ENCODE measurements around the gene SBK1. TPM values are rescaled to one million over a fixed set of nuclear protein-coding genes. Genes with fewer than 3 reads are reported as not detected.

Gene SBK1
- total and polyA plus RNA-seq, 10 of the 15 experiments (the other 5 are each of a cell fraction or from before 2014, with no cell fraction given): 0.04 to 0.26 (median 0.06) TPM; not detected in 4

GRCh38 chr16:28324887-28325279, 32.6 kb downstream of the SBK1 start (continued):
- TF ChIP-seq, protein P1, sequence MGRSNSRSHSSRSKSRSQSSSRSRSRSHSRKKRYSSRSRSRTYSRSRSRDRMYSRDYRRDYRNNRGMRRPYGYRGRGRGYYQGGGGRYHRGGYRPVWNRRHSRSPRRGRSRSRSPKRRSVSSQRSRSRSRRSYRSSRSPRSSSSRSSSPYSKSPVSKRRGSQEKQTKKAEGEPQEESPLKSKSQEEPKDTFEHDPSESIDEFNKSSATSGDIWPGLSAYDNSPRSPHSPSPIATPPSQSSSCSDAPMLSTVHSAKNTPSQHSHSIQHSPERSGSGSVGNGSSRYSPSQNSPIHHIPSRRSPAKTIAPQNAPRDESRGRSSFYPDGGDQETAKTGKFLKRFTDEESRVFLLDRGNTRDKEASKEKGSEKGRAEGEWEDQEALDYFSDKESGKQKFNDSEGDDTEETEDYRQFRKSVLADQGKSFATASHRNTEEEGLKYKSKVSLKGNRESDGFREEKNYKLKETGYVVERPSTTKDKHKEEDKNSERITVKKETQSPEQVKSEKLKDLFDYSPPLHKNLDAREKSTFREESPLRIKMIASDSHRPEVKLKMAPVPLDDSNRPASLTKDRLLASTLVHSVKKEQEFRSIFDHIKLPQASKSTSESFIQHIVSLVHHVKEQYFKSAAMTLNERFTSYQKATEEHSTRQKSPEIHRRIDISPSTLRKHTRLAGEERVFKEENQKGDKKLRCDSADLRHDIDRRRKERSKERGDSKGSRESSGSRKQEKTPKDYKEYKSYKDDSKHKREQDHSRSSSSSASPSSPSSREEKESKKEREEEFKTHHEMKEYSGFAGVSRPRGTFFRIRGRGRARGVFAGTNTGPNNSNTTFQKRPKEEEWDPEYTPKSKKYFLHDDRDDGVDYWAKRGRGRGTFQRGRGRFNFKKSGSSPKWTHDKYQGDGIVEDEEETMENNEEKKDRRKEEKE (IDR thresholded peaks at IDR 0.05): no peak
- TF ChIP-seq POLR2AphosphoS5 (IDR thresholded peaks at IDR 0.05; ENCODE audit: low read length) (no peak), MYB (IDR thresholded peaks at IDR 0.05; ENCODE audit: borderline replicate concordance, low read depth, low read length) (no peak), ZBED1 (IDR thresholded peaks at IDR 0.05; ENCODE audit: borderline replicate concordance) (no peak), GATAD2B (conservative IDR thresholded peaks at IDR 0.05; ENCODE audit: low read depth) (no peak)

GRCh38 chr16:28326881-28327610, 34.7 kb downstream of the SBK1 start:
- WGBS (ENCODE audit: insufficient coverage, insufficient replicate concordance, low lambda C conversion rate, missing lambda C conversion rate): 31% methylated on average over 12 of the region's 12 CpGs
- ChIA-PET RAD21 (ENCODE audit: unreplicated experiment) (no interaction called here), CTCF (interaction anchor here (0.8 to 2.2 kb wide), 3 partner anchors 64 to 283 kb away, joined by 3 to 5 read pairs (median 3); partner anchors contain the start of gene SULT1A1), SMC1A (ENCODE audit: uncharacterized antibody, unreplicated experiment) (no interaction called here), POLR2A (no interaction called here)
- in situ Hi-C loops (cut with MboI) (no loop called here), intact Hi-C loops (cut with micrococcal nuclease; ENCODE audit: unreplicated experiment) (no loop called here)
- BruUV-seq (replicated peaks): no TSS peak
- no peak overlapping the region for H3K4me3 ChIP-seq
- H3K27ac ChIP-seq (ENCODE audit: control insufficient read depth, insufficient read depth): no peak overlapping the region
- TF ChIP-seq SMC3 (IDR thresholded peaks at IDR 0.05; ENCODE audit: borderline replicate concordance, low read length) (peak; percentile 85), BMI1 (IDR thresholded peaks at IDR 0.05; ENCODE audit: borderline replicate concordance) (no peak), IRF4 (IDR thresholded peaks at IDR 0.05; ENCODE audit: low read depth, low read length) (0 out of 2 replicates have a peak, but pooled peaks have one; percentile 29), ZNF274 (IDR thresholded peaks at IDR 0.05; ENCODE audit: insufficient read depth, insufficient read length) (no peak), YY1 (IDR thresholded peaks at IDR 0.05; ENCODE audit: low read depth, low read length) (peak; percentile 94), RUNX3 (IDR thresholded peaks at IDR 0.05; ENCODE audit: low read length) (peak; percentile 74), RAD21 (IDR thresholded peaks at IDR 0.05; ENCODE audit: insufficient read depth, low read depth, low read length) (peak; percentile 56)
- TF ChIP-seq, protein P2, sequence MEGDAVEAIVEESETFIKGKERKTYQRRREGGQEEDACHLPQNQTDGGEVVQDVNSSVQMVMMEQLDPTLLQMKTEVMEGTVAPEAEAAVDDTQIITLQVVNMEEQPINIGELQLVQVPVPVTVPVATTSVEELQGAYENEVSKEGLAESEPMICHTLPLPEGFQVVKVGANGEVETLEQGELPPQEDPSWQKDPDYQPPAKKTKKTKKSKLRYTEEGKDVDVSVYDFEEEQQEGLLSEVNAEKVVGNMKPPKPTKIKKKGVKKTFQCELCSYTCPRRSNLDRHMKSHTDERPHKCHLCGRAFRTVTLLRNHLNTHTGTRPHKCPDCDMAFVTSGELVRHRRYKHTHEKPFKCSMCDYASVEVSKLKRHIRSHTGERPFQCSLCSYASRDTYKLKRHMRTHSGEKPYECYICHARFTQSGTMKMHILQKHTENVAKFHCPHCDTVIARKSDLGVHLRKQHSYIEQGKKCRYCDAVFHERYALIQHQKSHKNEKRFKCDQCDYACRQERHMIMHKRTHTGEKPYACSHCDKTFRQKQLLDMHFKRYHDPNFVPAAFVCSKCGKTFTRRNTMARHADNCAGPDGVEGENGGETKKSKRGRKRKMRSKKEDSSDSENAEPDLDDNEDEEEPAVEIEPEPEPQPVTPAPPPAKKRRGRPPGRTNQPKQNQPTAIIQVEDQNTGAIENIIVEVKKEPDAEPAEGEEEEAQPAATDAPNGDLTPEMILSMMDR (IDR thresholded peaks at IDR 0.05 in 2 of 3, conservative IDR thresholded peaks at IDR 0.05 in 1 of 3; ENCODE audit: control insufficient read depth in 2 of 3, extremely low read depth in 1 of 3, insufficient read depth in 1 of 3, low read depth in 3 of 3, low read length in 3 of 3): peak; percentile 79 to 94 (median 85)
- no peaks in the 10 kb centered on the region for H3K79me2 ChIP-seq (ENCODE audit: control insufficient read depth, insufficient read depth, low read length)
- no peak overlapping the region for H3K4me2 ChIP-seq (ENCODE audit: control insufficient read depth, insufficient read depth)
- H3K36me3 ChIP-seq (ENCODE audit: control insufficient read depth in 2 of 2, insufficient read depth in 2 of 2, low read length in 1 of 2): no peaks in the 10 kb centered on the region
- DNase-seq (ENCODE audit: low read depth, low spot score) (no peak), FAIRE-seq (no peak), ATAC-seq (peak; percentile 94)
- no peak overlapping the region for H3K9ac ChIP-seq (ENCODE audit: control insufficient read depth, insufficient read depth, low read length)
- no peaks in the 10 kb centered on the region for H3K27me3 ChIP-seq (replicated peaks in 1 of 2; ENCODE audit: control insufficient read depth in 2 of 2, insufficient read depth in 2 of 2, low read length in 1 of 2)
- H4K20me1 ChIP-seq (ENCODE audit: control insufficient read depth, insufficient read depth): no peaks in the 10 kb centered on the region
- H3K9me3 ChIP-seq (replicated peaks; ENCODE audit: control insufficient read depth, insufficient read depth, low read length): no peaks in the 10 kb centered on the region
- H2AFZ ChIP-seq (ENCODE audit: control insufficient read depth, low read depth, low read length): no peak overlapping the region
- H3K4me1 ChIP-seq (ENCODE audit: control insufficient read depth, insufficient read depth, low read length): no peaks in the 10 kb centered on the region

Measured in GM12878 (cell line).